GM20431 (cell line): ENCODE results near the gene ACOT11.

Experiments
- in situ Hi-C: fragments of 300-500 bp; cut with MseI, MboI; formaldehyde crosslinking; loops from one replicate; pipeline ENCODE4 v1.15.0; 2020; ENCODE audit warnings: low sequenced_read_pairs; ENCODE audit not compliant: unreplicated experiment

The ACOT11 gene

DNA sequence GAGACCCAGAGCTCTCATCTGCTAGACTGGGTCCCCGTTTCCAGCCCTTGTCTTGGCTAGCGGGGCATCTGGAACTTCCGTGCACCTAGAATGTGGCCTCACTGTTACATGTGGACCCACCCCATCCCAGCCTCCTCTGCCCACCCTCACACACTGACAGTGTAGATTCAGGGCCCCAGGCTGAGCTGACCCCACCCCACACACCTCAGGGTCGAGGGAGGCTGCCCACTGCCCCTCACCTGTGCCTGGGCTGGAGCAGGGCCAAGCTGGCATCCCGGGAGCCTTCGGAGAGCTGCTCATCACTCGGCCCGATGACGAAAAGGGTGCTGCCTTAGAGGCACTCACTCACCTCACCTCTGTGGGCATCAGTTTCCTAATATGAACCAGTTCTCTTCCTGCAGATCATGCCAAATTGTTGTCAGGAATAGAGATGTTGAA lies 11.1 kb downstream of the ACOT11 start:
- in situ Hi-C loops: no loop called here

DNA sequence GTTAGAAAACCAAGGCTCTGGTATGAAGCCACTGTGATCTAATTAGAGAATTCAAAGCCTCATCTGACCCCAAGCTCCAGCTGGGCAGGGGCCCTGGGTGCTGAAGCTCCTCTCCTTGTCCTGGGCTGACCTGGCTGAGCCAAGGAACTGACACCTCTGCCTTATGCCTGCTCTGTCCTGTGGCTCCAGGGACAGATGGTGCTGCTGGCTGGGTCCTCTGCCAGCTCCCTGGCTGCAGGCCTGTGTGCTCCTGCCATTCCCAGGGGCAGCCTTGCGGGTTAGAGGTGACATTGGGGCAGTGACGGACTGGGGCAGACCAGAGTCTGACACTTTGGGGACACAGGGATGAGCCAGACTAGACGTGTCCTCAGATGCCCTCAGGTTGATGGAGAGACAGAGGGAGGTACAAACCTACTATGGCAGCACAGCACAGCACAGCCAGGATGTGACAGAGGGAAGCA lies 11.8 kb downstream of the ACOT11 start:
- in situ Hi-C loops: no loop called here

DNA sequence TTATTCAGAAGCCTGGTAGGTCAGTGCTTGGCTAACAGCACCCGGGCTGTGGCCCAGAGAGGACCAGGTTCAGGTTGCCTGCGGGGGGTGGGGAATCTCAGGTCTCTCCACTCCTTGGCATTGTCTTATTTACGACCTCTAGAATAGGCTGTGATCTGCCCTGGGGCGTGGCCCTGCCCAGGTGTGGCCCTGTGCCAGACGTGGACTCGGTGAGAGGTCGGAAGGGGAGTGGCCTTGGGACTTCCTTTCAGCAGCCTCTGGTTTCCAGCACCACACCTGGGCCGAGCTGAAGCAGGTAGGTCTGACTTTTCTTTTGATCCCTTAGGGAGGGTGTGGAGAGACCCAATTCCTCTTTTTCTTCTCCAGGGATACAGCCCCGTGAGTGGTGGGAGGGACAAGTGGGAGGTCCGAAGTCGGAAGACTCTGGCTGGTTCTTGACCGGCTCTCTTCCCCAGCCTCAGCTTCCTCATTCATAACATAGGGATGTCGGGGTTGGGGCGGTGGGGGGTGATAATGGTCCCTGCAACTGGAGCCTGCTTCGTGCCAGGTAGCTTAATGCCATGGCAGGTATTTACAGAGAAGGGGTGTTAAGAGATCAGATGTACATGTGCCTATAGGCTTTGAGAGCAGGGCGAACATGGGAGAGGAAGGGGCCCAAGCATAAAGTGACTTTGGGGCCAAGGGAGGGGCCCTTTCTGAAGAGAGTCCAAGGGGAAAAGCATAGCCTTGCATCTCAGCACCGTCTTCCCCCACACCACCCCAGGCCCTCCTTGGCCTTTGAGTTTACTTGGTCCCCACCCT lies 16.5 kb downstream of the ACOT11 start:
- in situ Hi-C loops: no loop called here

DNA sequence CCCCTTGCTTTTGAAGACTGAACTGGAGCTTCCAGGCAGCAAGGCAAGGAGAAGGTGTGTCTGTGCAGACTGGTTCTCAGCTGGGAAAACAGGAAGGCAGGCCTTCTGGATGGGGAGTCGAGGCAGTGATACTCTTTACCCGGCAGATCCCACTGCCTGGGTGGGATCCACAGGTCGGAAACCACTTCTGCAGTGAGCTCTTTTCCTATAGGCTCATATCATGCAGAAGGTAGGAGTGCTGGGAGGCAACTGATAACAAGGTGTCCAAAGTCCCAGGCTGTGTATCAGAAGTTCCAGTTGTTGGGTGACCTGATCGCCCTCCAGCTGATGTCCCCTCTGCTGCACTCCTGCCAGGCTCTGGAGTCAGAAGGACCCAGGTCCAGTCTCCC lies 17.1 kb downstream of the ACOT11 start:
- in situ Hi-C loops: no loop called here

DNA sequence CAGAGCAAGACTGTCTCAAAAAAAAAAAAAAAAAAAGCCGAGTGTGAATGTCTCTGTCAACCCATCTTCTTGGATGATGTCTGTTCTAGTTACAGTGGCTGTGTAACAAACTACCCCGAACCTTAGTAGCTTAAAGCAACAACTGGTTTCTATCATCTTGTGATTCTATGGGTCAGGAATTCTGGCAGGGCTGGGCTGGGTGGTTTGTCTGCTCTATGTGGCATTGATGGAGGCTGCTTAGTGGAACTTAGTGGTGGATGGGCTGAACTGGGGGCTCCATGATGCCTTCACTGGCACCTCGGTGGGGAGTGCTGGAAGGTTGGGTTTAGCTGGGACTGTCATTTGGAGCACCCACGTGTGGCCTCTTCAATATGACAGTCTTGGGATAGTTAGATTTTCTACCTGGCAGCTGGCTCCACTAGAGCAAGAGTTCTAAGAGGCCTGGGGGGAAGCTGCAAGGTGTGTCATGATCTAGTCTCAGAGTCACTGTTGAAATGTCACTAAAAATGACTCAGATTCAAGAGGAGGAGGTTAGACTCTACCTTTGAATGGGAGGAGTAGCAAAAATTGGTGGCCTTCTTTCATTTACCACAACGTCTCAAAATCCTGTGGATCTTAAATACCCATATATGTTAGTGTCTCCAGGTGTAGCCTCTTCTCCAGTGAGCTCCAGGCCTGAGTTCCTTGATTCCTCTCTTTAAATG lies 18.6 kb downstream of the ACOT11 start:
- in situ Hi-C loops: no loop called here

DNA sequence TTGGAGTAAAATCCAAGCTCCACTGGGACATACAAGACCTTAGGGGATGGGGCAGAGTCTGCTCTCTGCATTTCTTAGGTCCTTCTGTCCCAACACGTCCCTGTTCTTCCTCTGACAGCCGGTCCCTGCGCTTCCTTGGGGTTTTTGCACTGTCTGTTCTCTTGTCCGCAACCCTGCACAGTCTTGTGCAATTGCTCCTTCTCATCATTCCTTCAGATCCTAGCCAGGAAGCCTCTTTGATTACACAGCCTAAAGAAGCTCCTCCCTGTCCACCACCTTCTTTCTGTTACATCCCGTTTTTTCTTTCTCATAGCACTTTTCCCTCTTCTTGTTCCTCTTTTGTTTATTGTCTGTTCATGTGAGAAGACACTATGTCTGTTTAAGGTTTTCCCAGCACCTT lies 19.9 kb downstream of the ACOT11 start:
- in situ Hi-C loops: no loop called here

DNA sequence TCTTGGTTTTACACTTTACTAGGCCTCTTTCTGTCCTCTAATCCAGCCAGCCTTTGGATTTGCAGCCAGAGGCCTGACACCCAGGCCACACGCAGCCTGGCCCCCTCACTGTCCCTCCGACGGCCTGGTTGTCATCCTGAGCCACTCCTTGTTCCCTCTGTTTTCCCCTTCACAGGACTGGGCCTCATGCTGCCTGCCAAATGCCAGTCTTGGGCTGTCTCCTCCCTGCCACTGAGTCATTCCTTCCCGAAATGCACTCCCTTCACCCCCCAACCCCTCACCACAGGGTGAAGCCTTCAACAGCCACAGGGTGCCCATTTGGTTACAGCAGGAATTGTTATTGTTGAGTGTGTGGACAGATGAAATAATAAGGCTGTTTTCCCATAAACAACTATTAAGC lies 21.3 kb downstream of the ACOT11 start:
- in situ Hi-C loops: no loop called here

DNA sequence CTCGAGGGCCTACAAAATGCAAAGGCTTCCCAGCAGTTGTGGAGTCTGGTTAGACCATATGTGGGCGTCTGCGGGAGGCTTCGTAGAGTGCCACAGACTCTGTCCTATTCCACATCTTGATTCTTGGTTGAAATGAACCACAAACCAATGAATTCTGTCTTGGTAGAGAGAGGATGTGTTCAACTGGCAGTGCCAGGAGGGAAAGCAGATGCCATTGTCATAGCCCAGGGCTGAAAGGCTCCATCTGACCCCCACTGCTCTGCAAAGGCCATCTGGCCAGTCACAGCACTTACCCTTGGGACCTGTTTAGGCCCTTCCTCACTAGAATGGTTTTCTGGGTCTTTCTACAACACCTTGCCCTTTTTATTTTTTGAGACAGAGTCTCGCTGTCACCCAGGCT lies 22.1 kb downstream of the ACOT11 start:
- in situ Hi-C loops: no loop called here

DNA sequence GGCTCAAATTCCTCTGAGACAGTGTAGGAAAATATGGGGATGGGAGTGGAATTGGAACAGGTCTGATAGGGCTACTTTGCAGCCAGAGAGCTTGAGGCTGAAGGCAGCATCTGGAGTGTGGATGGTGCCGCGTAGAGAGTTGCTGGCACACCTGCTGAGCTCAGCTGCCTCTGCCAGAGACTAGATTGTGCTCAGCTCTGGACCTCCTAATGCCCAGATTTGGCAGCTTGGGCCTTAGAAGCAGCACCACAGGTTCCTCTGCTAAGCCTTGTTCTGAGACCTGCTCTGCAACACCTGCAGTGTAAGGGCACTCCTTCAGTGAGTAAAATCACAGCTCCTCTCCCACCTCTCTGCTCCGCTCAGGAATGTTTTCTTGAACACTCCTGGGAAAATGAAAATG lies 23.3 kb downstream of the ACOT11 start:
- in situ Hi-C loops: no loop called here

DNA sequence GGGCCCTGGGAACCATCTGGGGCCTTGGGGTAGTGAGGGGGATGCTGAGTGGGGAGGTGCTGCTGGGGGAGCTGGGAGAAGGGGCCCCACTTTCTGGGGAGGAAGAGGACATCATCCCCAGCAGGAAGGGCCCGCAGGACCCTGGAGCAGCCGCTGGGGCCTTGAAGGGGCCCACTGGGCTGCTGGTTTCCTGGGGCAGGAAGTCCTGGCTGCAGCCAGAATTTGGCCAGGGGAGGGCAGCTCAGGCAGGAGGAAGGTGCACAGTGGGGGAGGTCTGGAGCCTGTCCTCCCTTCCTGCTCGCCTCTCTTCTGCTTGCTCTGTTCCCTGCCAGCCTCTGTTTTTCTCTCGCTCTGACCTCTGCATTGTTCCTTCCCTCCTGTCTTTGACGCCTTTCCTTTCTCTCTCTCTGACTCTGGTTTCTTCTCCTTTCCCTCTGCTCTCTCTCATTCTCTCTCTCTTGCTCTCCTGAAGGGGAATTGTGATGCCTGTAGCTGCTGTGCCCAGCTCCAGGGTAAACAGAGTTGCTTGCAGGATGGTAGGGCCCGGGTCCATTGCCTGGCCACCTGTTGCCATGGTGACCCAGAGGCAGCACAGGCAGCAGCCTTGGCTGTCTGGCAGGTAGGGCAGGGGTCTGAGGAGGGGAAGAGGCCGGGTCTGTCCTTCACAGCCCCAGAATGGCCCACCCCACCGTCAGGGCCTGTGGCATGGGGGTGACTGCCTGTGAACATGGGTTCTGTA lies 23.9 kb downstream of the ACOT11 start:
- in situ Hi-C loops: no loop called here

DNA sequence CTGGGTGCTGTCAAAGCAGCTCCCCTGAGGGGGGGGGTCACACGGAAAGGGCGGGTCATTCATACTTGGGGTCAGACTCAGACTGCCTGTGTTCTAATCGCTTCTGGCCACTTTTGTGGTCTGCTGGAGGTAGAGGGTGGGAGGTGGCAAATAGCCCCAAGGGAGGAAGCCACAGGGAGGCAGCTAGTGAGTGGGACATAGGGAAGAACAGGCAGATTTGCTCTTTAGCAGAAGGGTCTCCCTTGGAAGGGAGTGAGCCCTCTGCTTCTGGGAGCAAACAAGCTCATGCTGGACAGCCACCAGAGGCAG lies 24.5 kb downstream of the ACOT11 start:
- in situ Hi-C loops: no loop called here

DNA sequence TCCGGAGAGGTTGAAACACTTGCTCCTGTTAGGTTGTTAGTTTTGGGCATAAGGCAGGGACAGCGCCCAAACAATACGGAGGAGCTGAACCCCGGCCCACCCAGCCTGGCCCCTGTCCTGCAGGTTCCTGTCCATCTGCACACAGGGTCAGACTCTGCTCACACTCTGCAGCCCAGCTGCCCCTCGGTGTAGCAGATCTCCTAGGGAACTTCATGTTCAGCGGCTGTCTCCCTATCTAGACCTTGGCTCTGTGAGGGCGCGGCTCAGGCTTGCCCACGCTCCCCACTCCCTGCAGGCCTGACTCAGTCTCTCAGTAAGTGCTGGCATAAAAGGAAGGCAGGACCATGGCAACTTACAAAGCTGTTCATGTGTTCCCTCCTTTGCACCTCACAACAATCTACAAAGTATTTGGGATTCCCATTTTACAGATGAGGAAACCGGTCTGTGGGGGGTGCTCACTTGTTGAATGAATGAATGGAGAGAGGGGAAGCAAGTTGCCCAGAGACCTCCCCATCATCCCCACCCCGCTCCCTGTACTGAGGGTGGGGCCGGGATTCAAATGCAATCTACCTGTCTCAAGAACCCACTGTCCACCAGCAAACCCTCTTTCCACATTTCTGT lies 26.2 kb downstream of the ACOT11 start:
- in situ Hi-C loops: no loop called here

DNA sequence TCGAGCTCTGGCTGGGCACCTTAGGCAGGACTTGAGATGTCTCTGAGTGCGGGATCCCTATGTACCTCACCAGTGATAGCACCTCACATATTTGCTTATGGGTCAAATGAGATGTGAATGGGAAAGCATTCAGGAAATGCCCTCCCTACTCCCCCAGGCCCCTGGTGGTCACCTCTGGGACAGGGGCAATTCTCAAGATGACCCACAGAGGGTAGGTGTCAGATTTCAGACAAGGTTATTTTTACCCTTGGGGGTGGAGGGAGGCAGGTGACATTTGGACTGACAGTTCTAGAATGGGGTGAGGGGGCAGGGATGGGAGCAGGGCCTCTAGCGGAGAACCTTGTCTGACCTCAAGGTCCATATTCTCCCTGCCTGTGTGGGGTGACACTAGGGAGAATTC lies 27.1 kb downstream of the ACOT11 start:
- in situ Hi-C loops: no loop called here

DNA sequence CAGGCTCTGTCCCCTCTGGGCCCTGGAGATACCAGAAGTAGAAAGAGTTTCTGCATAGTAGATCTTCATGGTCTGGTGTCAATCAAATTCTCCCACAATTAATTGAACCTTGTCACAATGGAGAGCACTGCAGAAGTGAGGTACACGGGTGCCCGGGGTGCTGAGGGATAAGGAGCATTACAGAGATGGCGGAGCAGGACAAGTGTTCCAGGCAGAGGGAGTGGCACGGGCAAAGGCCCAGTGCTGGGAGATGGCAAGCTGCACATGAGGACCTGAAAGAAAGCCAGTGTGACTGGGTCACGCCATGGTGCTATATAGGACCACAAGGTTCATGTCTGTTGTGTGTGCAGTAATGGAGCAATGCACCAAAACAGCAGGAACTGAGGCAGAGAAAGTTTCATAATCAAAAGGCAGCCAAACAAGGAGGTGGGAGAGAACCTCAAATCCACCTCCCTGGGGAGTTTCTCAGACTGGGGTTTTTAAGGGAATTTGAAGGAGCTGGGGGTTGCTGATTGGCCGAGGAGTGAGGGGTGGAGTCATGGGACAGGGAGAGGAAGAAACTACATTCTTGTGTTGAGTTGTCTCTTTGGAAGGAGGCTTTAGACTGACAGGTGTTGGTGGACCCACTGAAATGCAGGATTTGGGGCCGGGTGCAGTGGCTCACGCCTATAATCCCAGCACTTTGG lies 27.7 kb downstream of the ACOT11 start:
- in situ Hi-C loops: no loop called here

DNA sequence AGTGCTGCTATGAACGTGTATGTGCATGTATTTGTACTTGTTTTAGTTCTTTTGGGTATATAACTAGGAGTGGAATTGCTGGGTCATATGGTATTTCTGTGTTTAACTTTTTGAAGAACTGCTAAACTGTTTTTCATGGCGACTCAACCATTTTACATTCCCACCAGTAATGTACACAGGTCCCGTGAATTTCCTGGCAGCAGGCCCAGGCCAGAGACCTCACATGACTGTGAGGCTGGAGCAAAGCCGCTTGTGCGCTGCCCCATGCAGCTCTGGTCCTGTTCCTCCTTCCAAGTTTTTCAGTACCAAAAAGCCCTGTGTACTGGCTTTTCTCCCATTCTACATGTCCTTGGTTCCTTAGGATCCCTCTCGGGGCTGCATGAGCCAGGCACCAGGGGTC lies 29.6 kb downstream of the ACOT11 start:
- in situ Hi-C loops: no loop called here

DNA sequence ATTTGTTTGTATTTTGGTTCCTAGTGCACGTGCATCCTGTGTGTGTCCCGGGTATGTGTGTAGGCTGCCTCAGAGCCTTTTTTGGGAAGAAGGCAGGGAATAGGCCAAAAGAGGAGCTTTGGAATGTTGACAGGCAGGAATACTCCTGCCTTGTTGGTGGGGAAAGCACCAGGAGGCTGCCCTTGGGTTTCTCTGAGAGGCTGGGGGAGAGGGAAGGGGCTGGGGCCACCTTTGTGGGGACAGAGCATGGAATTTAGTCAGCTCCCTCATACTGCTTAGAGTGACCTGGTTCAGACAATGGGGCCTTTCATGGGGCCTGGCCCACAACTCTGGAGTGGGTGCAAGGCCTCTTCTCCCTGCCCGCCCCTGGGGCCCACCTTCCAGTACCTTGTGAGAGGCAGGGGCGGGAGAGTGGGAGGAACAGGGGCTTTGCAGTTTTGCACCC lies 31.3 kb downstream of the ACOT11 start:
- in situ Hi-C loops: no loop called here

DNA sequence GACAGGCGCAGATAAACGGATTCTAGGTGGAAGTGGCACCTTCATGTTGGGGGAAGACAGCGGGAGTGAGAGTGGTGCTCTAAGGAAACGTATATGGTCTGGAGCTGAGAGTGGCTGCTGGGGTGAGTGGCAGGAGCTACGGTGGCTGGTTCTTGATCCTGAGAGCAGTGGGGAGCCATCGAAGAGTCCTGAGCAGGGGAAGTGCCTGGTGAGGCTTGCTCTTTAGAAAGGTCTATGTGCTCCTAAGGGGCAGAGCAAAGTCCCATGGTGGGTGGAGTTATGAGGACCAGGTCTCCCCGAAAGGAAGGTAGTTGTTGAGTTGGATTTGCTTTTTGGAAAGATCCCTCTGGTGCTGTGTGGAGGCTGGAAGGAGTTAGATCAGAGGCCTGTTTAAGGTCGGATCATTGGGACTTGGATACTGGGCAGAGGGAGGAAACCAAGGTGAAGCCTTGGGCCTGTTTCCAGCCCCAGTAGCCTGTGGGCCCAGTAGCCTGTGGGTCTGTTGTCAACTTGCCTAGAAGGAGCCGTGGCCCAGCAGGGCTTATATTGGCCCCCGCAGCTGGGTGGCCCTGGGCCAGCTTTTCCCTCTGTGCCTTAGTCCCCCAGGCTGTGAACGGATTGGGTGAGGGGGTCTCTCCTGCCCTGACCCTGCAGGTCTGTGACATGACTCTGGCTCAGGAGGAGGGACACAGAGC lies 33.0 kb downstream of the ACOT11 start:
- in situ Hi-C loops: no loop called here

DNA sequence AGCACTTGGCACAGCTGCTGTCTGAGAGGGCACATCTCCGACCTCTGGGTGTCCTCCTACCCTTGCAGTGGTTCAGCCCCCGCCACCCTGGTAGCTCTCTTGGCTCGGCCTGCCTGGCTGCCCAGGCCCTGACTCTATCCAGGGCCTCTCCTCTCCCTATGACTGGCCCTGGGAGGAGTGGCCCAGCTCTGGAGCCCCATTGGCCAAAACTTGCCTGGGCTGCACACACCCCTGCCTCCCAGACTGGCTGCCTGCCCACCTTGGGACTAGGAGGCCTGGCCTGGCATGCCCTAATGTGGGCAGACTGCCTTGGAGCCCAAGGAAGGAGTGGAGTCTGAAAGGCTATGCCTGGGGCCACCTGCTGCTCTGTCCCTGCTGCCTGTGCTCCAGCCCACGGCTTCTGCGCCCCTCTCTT lies 33.6 kb downstream of the ACOT11 start:
- in situ Hi-C loops: no loop called here

DNA sequence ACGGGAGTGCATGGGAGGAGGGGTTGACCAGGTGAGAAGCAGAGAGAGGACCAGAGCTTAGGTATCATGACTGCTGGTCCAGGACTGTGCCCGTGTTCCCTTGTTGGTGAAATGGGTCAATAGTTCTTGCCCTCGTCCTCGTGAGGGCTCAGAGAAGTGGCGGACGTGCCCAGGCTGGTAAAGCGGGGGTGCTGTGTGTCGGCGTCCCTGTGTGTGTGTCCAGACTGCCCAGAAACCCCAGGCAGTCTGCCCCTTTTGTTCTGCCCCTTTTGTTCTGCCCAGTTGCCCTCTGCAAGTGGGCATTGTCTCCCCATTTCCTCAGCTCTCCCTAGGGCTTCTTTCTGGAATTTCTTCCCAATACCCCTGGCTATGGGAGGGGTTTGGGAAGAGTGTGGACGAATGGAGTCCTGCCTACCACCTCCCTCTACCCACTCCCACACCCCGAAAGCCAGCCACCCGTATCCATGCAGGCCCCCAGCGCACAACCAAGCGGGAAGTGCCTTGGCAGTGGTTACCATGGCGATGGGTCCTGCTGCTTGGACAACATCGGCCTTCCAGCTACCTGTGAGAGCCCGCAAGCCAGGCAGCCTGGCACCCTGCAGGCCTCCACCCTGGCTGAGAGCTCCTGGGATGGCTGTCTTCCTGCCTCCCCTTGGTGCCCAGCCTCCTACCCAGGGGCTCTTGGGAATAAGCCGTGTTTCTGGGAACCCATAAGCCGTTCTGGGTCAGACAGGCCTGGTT lies 34.7 kb downstream of the ACOT11 start:
- in situ Hi-C loops: no loop called here
